Mesenchymal stem cell (in vitro differentiated cells and primary cell): ENCODE results near the gene NKTR.

Experiments used
- DNase-seq: peaks from one replicate; pipeline ENCODE4 v3.0.0-alpha.2; 2013
- H2AFZ ChIP-seq: one replicate; pipeline ENCODE4 v1.6.1; 2013; ENCODE audit warnings: low read depth, mild to moderate bottlenecking, control low read depth, inconsistent platforms, low read length, moderate library complexity
- H2AK5ac ChIP-seq: 2 replicates; pipeline ENCODE4 v1.6.1; 2013; ENCODE audit warnings: low read length, moderate library complexity, mild to moderate bottlenecking, inconsistent platforms; ENCODE audit not compliant: severe bottlenecking
- H2BK120ac ChIP-seq: one replicate; pipeline ENCODE4 v1.6.1; 2013; ENCODE audit warnings: low read depth, mild to moderate bottlenecking, inconsistent platforms, low read length, moderate library complexity
- H2BK12ac ChIP-seq, 2 experiments: one replicate each; pipeline ENCODE4 v1.6.1; 2013; ENCODE audit warnings: inconsistent platforms in 2 of 2, low read length in 2 of 2, mild to moderate bottlenecking in 2 of 2, moderate library complexity in 2 of 2, control low read depth in 1 of 2
- H2BK15ac ChIP-seq: one replicate; pipeline ENCODE4 v1.6.1; 2013; ENCODE audit warnings: mild to moderate bottlenecking, low read depth, inconsistent platforms; ENCODE audit not compliant: poor library complexity, severe bottlenecking
- H2BK5ac ChIP-seq: 2 replicates; pipeline ENCODE4 v1.6.1; 2013; ENCODE audit warnings: low read depth, mild to moderate bottlenecking, low read length, control low read depth, inconsistent platforms; ENCODE audit not compliant: poor library complexity, severe bottlenecking
- H3K14ac ChIP-seq, 2 experiments: one replicate each; pipeline ENCODE4 v1.6.1; 2013; ENCODE audit warnings: inconsistent platforms in 2 of 2, low read length in 2 of 2, control low read depth in 1 of 2, mild to moderate bottlenecking in 1 of 2, moderate library complexity in 1 of 2
- H3K18ac ChIP-seq, 2 experiments: one replicate each; pipeline ENCODE4 v1.6.1; 2013; ENCODE audit warnings: inconsistent platforms in 2 of 2, low read length in 2 of 2, control low read depth in 1 of 2, low read depth in 1 of 2, mild to moderate bottlenecking in 1 of 2
- H3K23ac ChIP-seq, 2 experiments: one replicate each; pipeline ENCODE4 v1.6.1; 2013; ENCODE audit warnings: inconsistent platforms in 2 of 2, low read length in 2 of 2, mild to moderate bottlenecking in 2 of 2, moderate library complexity in 2 of 2, control low read depth in 1 of 2
- H3K27ac ChIP-seq: 2 replicates; pipeline ENCODE4 v1.5.1; 2013; ENCODE audit warnings: mild to moderate bottlenecking, moderate library complexity, low read length, control low read depth, inconsistent platforms; ENCODE audit not compliant: poor library complexity, severe bottlenecking
- H3K27me3 ChIP-seq, 2 experiments: 2 replicates each; pipeline versions ENCODE4 v1.6.1 to v1.7.0; 2013; ENCODE audit warnings: low read length in 2 of 2, mild to moderate bottlenecking in 2 of 2, moderate library complexity in 2 of 2, control low read depth in 1 of 2, inconsistent platforms in 1 of 2; ENCODE audit not compliant: control insufficient read depth in 1 of 2, insufficient read depth in 1 of 2
- H3K36me3 ChIP-seq, 2 experiments: 2 replicates each; pipeline versions ENCODE4 v1.6.1 to v1.7.0; 2013; ENCODE audit warnings: low read length in 2 of 2, control low read depth in 1 of 2, inconsistent platforms in 1 of 2, low read depth in 1 of 2, mild to moderate bottlenecking in 1 of 2; ENCODE audit not compliant: insufficient read depth in 2 of 2, control insufficient read depth in 1 of 2
- H3K4ac ChIP-seq, 2 experiments: one replicate each; pipeline ENCODE4 v1.6.1; 2013; ENCODE audit warnings: inconsistent platforms in 2 of 2, low read length in 2 of 2, mild to moderate bottlenecking in 2 of 2, moderate library complexity in 2 of 2, control low read depth in 1 of 2, low read depth in 1 of 2
- H3K4me1 ChIP-seq: 2 replicates; pipeline ENCODE4 v1.6.1; 2013; ENCODE audit warnings: low read depth, low read length, control low read depth; ENCODE audit not compliant: control insufficient read depth, insufficient read depth
- H3K4me2 ChIP-seq: 2 replicates; pipeline ENCODE4 v1.6.1; 2013; ENCODE audit warnings: low read length, mild to moderate bottlenecking, inconsistent platforms; ENCODE audit not compliant: poor library complexity, severe bottlenecking
- H3K4me3 ChIP-seq, 2 experiments: 2 replicates each; pipeline versions ENCODE4 v1.5.1 to v1.7.0; 2013; ENCODE audit warnings: low read length in 2 of 2, mild to moderate bottlenecking in 2 of 2, control low read depth in 1 of 2, low read depth in 1 of 2; ENCODE audit not compliant: insufficient read depth in 1 of 2
- H3K79me1 ChIP-seq: replicated peaks from 2 replicates; pipeline ENCODE4 v1.6.1; 2013; ENCODE audit warnings: mild to moderate bottlenecking, control low read depth, low read length, inconsistent platforms; ENCODE audit not compliant: poor library complexity, severe bottlenecking
- H3K9ac ChIP-seq: 2 replicates; pipeline ENCODE4 v1.7.0; 2013; ENCODE audit warnings: mild to moderate bottlenecking, low read length, moderate library complexity
- H3K9me3 ChIP-seq: 2 replicates; pipeline ENCODE4 v1.7.0; 2013; ENCODE audit warnings: mild to moderate bottlenecking, low read length; ENCODE audit not compliant: control insufficient read depth
- H4K8ac ChIP-seq: one replicate; pipeline ENCODE4 v1.6.1; 2013; ENCODE audit warnings: inconsistent platforms, mild to moderate bottlenecking, low read length, moderate library complexity
- H4K91ac ChIP-seq: one replicate; pipeline ENCODE4 v1.6.1; 2013; ENCODE audit warnings: mild to moderate bottlenecking, low read length, inconsistent platforms
- WGBS: methylation state at CpG from one replicate; pipeline ENCODE4 v1.1.7; 2013; ENCODE audit warnings: mixed read lengths; 5-methylcytosine and 5-hydroxymethylcytosine counted together

Gene NKTR

GRCh38 chr3:42589382-42590109 is 10.9 kb upstream of the NKTR start:
- Histone ChIP-seq H3K79me1 (peaks cover 6% of the 10 kb centered on the region), H3K4me3 (peak overlapping the region in 1 of 2 experiments; percentile 84), H3K23ac (no peak overlapping the region), H3K27me3 (no peaks in the 10 kb centered on the region), H3K4ac (no peak overlapping the region), H3K14ac (no peak overlapping the region), H3K9me3 (no peaks in the 10 kb centered on the region), H3K18ac (no peak overlapping the region), H2BK5ac (no peak overlapping the region), H2AK5ac (no peak overlapping the region), H3K4me1 (peaks cover 6% of the 10 kb centered on the region), H2BK15ac (no peak overlapping the region), H3K36me3 (peaks cover 0 to 22% of the 10 kb centered on the region in 2 experiments), H3K9ac (peak overlapping the region; percentile 93), H4K91ac (no peak overlapping the region), H3K27ac (no peak overlapping the region), H2BK120ac (no peak overlapping the region), H3K4me2 (no peak overlapping the region), H2BK12ac (no peak overlapping the region), H2AFZ (no peak overlapping the region), H4K8ac (peak overlapping the region; percentile 19)
- DNase-seq = no peak
- 98% methylated on average over 20 of the region's 20 CpGs for WGBS

- H3K36me3 ChIP-seq = peaks cover 0 to 35% of the 10 kb centered on the region in 2 experiments
- peak overlapping the region in 1 of 2 experiments; percentile 64 for H3K18ac ChIP-seq
- H3K4me3 ChIP-seq = peak overlapping the region; percentile 72 to 84
- DNase-seq = peak; percentile 39
- no peak overlapping the region for H4K8ac ChIP-seq
- H3K27me3 ChIP-seq = no peaks in the 10 kb centered on the region
- no peak overlapping the region for H2BK5ac ChIP-seq
- H2BK15ac ChIP-seq = no peak overlapping the region
- H4K91ac ChIP-seq = no peak overlapping the region
- H2AFZ ChIP-seq = no peak overlapping the region
- 13% methylated on average over 31 of the region's 44 CpGs for WGBS
- H3K79me1 ChIP-seq = peaks cover 4% of the 10 kb centered on the region
- H2AK5ac ChIP-seq = no peak overlapping the region
- no peak overlapping the region for H3K23ac ChIP-seq
- H2BK120ac ChIP-seq = no peak overlapping the region
- peak overlapping the region; percentile 22 for H3K27ac ChIP-seq
- no peak overlapping the region for H2BK12ac ChIP-seq
- H3K14ac ChIP-seq = no peak overlapping the region
- H3K4me2 ChIP-seq = peak overlapping the region; percentile 60
- H3K9ac ChIP-seq = peak overlapping the region; percentile 93
- no peaks in the 10 kb centered on the region for H3K9me3 ChIP-seq
- peak overlapping the region in 1 of 2 experiments; percentile 73 for H3K4ac ChIP-seq
- H3K4me1 ChIP-seq = peaks cover 6% of the 10 kb centered on the region
Observed at GRCh38 chr3:42590989-42591756, 9.3 kb upstream of the NKTR start.

GRCh38 chr3:42591811-42592210 is 8.7 kb upstream of the NKTR start:
- Histone ChIP-seq H3K4me2 (peak overlapping the region; percentile 60), H3K14ac (no peak overlapping the region), H3K36me3 (peaks cover 0 to 42% of the 10 kb centered on the region in 2 experiments), H3K27ac (no peak overlapping the region), H3K79me1 (peaks cover 4% of the 10 kb centered on the region), H3K9me3 (no peaks in the 10 kb centered on the region), H4K91ac (no peak overlapping the region), H4K8ac (no peak overlapping the region), H3K4me3 (peak overlapping the region; percentile 10 to 84), H2BK120ac (no peak overlapping the region), H3K4me1 (peaks cover 6% of the 10 kb centered on the region), H3K9ac (peak overlapping the region; percentile 93), H2AFZ (no peak overlapping the region), H3K4ac (peak overlapping the region in 1 of 2 experiments; percentile 10), H2BK12ac (no peak overlapping the region), H3K18ac (no peak overlapping the region), H2BK15ac (no peak overlapping the region), H3K27me3 (no peaks in the 10 kb centered on the region), H3K23ac (no peak overlapping the region), H2AK5ac (no peak overlapping the region), H2BK5ac (no peak overlapping the region)
- DNase-seq = no peak
- WGBS = 90% methylated on average over 3 of the region's 4 CpGs

- no peak overlapping the region for H4K91ac ChIP-seq
- WGBS = 100% methylated on average over 1 of the region's 1 CpG
Observed at GRCh38 chr3:42593635-42594034, 6.9 kb upstream of the NKTR start.

More at GRCh38 chr3:42593635-42594034, 6.9 kb upstream of the NKTR start:
- H3K4me1 ChIP-seq = peaks cover 6% of the 10 kb centered on the region
- H3K4ac ChIP-seq = no peak overlapping the region
- H2AK5ac ChIP-seq = no peak overlapping the region
- H3K36me3 ChIP-seq = peaks cover 0 to 45% of the 10 kb centered on the region in 2 experiments
- H3K9me3 ChIP-seq = no peaks in the 10 kb centered on the region
- H3K9ac ChIP-seq = no peak overlapping the region
- peaks cover 4% of the 10 kb centered on the region for H3K79me1 ChIP-seq
- peak overlapping the region; percentile 36 for H4K8ac ChIP-seq
- DNase-seq = no peak
- H3K27me3 ChIP-seq = no peaks in the 10 kb centered on the region
- no peak overlapping the region for H3K14ac ChIP-seq
- no peak overlapping the region for H3K4me3 ChIP-seq
- no peak overlapping the region for H3K23ac ChIP-seq
- H2AFZ ChIP-seq = no peak overlapping the region
- peak overlapping the region; percentile 5 for H3K4me2 ChIP-seq
- H3K18ac ChIP-seq = no peak overlapping the region
- H2BK5ac ChIP-seq = no peak overlapping the region
- no peak overlapping the region for H2BK12ac ChIP-seq
- H2BK15ac ChIP-seq = no peak overlapping the region
- H3K27ac ChIP-seq = no peak overlapping the region
- H2BK120ac ChIP-seq = no peak overlapping the region
